Upper lobe of left lung (tissue), 6 donors: ENCODE results near the gene PRKN. TPM values are rescaled to one million over a fixed set of nuclear protein-coding genes. Genes with fewer than 3 reads are reported as not detected.
"Not testable (repeated sequence)": the region's sequence is repeated elsewhere in the genome, so short reads cannot be mapped to it uniquely, and the experiment has no call there.

ENCODE experiments used
- ATAC-seq, 2 donors: fragments of 200-7000 bp; cut with Tn5 transposase; one replicate each; pipeline ENCODE4 v1.9.1; 2022; ENCODE audit warnings: mild to moderate bottlenecking in 2 of 2, moderate library complexity in 2 of 2; ENCODE audit not compliant: low FRiP score in 2 of 2
- DNase-seq, 2 donors: peaks; one replicate each; pipeline ENCODE4 v3.0.0-alpha.2; 2019 to 2020
- H3K27ac ChIP-seq, 4 donors: fragments of 200-600 bp; sonication (generic); one replicate each; pipeline ENCODE4 v1.5.1; 2016 to 2019
- H3K27me3 ChIP-seq, 4 donors: fragments of 200-600 bp; sonication (generic); one replicate each; pipeline ENCODE4 v1.5.1; 2017 to 2019
- H3K36me3 ChIP-seq, 4 donors: fragments of 200-600 bp; sonication (generic); one replicate each; pipeline ENCODE4 v1.5.1; 2016 to 2019
- H3K4me1 ChIP-seq, 4 donors: fragments of 200-600 bp; sonication (generic); one replicate each; pipeline ENCODE4 v1.5.1; 2018 to 2019
- H3K4me3 ChIP-seq, 4 donors: fragments of 200-600 bp; sonication (generic); one replicate each; pipeline ENCODE4 v1.5.1; 2017 to 2019; ENCODE audit warnings: mild to moderate bottlenecking in 2 of 4, moderate library complexity in 1 of 4
- H3K9me3 ChIP-seq, 4 donors: fragments of 200-600 bp; sonication (generic); one replicate each; pipeline ENCODE4 v1.5.1; 2018 to 2019
- CTCF ChIP-seq, 6 experiments: fragments of 450-650 bp in 4 of 6; fragments of 200-600 bp in 2 of 6; sonication (generic) in 2 of 6; IDR thresholded peaks; one replicate each; pipeline ENCODE4 v1.5.1; 2016 to 2019; ENCODE audit warnings: antibody characterized with exemption in 6 of 6
- EP300 ChIP-seq, 4 donors: sonication (generic); formaldehyde crosslinking; IDR thresholded peaks; one replicate each; pipeline ENCODE4 v1.5.1; 2017; ENCODE audit warnings: antibody characterized with exemption in 4 of 4, control low read depth in 2 of 4
- POLR2A ChIP-seq, 4 donors: fragments of 450-650 bp; IDR thresholded peaks; one replicate each; pipeline ENCODE4 v1.5.1; 2016 to 2017; ENCODE audit warnings: antibody characterized with exemption in 4 of 4, mild to moderate bottlenecking in 2 of 4
- POLR2AphosphoS5 ChIP-seq, 2 donors: sonication (generic); formaldehyde crosslinking; IDR thresholded peaks; one replicate each; pipeline ENCODE4 v1.5.1; 2017; ENCODE audit warnings: antibody characterized with exemption in 2 of 2
- WGBS, 2 donors: methylation state at CpG; one replicate each; pipeline ENCODE4 v1.1.5; 2017 to 2018; 5-methylcytosine and 5-hydroxymethylcytosine counted together
- total RNA-seq, 6 donors: library from RNA; depleted of rRNA in 4 of 6; stranded (reverse); fragments of >200 nt in 4 of 6; gene quantifications; one replicate each; pipeline versions ENCODE4 v1.1.0 to v1.2.1, GENCODE V29; 2016 to 2021
- donor health status: DM: no; HTN: no; CAD: no; lungs with moderate emphysema.
- donor health status: DM: no; HTN: yes; CAD: no; lungs with severe emphysema.

Gene PRKN
- total RNA-seq, 6 donors from 2014 or later, result 2.7 to 29.3 (median 5.5) TPM

- no peaks in the 10 kb centered on the region for H3K4me1 ChIP-seq
- WGBS, 2 donors, result 52 to 55% methylated on average over 4 of the region's 4 CpGs
- no peak for DNase-seq
- H3K9me3 ChIP-seq, result no peaks in the 10 kb centered on the region
- no peak for ATAC-seq
- no peaks in the 10 kb centered on the region for H3K36me3 ChIP-seq
- no peak overlapping the region for H3K27ac ChIP-seq
- TF ChIP-seq POLR2A (IDR thresholded peaks at IDR 0.05), result no peak
- no peak for TF ChIP-seq CTCF (IDR thresholded peaks at IDR 0.05)
- H3K4me3 ChIP-seq, result no peak overlapping the region
- no peaks in the 10 kb centered on the region for H3K27me3 ChIP-seq
Measured at GRCh38 chr6:161507375-161507774, 1220.2 kb downstream of the PRKN start.

DNA sequence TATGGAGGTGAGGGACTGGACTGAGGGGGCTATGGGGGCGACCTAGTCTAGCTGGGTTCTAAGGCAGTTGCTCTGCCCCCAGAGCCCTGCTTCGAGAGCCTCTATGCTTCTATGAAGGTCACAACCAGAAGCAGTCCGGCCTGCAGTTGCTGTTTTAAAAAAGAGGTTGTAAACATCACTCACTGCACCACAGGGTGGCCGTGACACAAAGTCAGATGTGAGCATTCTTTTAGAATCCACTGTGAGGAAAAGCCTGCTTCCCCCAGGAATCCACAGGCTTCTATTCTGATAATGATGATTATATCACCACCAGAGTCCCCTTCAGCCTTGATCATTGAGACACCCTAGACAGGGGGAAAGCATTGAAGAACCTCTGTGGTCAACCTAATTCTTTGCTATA lies 1224.0 kb downstream of the PRKN start:
- ATAC-seq, result no peak
- H3K27ac ChIP-seq, result no peak overlapping the region
- 66 to 75% methylated on average over 4 of the region's 4 CpGs for WGBS, 2 donors

GRCh38 chr6:161498881-161499280 lies 1228.7 kb downstream of the PRKN start:
- TF ChIP-seq EP300 (IDR thresholded peaks at IDR 0.05) (no peak), POLR2AphosphoS5 (IDR thresholded peaks at IDR 0.05) (no peak), CTCF (IDR thresholded peaks at IDR 0.05) (no peak), POLR2A (IDR thresholded peaks at IDR 0.05) (no peak)
- DNase-seq (no peak), ATAC-seq (no peak)
- Histone ChIP-seq H3K4me3 (no peak overlapping the region), H3K4me1 (no peaks in the 10 kb centered on the region), H3K9me3 (no peaks in the 10 kb centered on the region), H3K27ac (no peak overlapping the region), H3K36me3 (no peaks in the 10 kb centered on the region), H3K27me3 (no peaks in the 10 kb centered on the region)
- WGBS, 2 donors, result 90 to 93% methylated on average over 4 of the region's 4 CpGs

More for the DNA sequence above, 1224.0 kb downstream of the PRKN start:
- Histone ChIP-seq H3K4me3 (no peak overlapping the region), H3K36me3 (no peaks in the 10 kb centered on the region), H3K9me3 (no peaks in the 10 kb centered on the region), H3K4me1 (no peaks in the 10 kb centered on the region), H3K27me3 (no peaks in the 10 kb centered on the region)
- TF ChIP-seq CTCF (IDR thresholded peaks at IDR 0.05), result no peak
- TF ChIP-seq POLR2AphosphoS5 (IDR thresholded peaks at IDR 0.05), result no peak
- TF ChIP-seq EP300 (IDR thresholded peaks at IDR 0.05), result no peak
- TF ChIP-seq POLR2A (IDR thresholded peaks at IDR 0.05), result no peak
- DNase-seq, result no peak

GRCh38 chr6:161498359-161498758 lies 1229.2 kb downstream of the PRKN start:
- Histone ChIP-seq H3K27me3 (no peaks in the 10 kb centered on the region), H3K27ac (no peak overlapping the region), H3K4me1 (no peaks in the 10 kb centered on the region), H3K4me3 (no peak overlapping the region), H3K9me3 (no peaks in the 10 kb centered on the region), H3K36me3 (no peaks in the 10 kb centered on the region)
- WGBS, 2 donors, result 61 to 62% methylated on average over 7 of the region's 7 CpGs
- ATAC-seq, result no peak
- TF ChIP-seq CTCF (IDR thresholded peaks at IDR 0.05), result no peak
- no peak for TF ChIP-seq POLR2AphosphoS5 (IDR thresholded peaks at IDR 0.05)
- TF ChIP-seq EP300 (IDR thresholded peaks at IDR 0.05), result no peak
- TF ChIP-seq POLR2A (IDR thresholded peaks at IDR 0.05), result no peak
- no peak for DNase-seq

DNA sequence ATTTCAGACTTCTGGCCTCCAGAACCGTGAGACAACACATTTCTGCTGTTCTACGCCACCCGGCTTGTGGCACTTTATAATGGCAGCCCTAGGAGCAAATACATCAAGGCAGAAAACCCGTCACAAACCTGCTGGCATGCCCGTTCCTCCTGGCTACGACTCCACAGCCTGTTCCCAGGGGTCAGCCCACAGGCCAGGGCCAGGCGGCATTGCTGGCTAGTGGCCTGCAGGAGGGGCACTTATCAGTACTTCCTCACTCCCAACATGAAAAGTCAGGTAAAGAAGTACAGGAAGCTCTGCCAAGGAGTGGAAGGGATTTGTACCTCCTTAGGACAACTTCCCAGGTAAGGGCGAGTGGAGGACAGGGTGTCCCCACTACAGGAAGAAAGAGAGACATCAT lies 1230.6 kb downstream of the PRKN start:
- H3K4me3 ChIP-seq, result no peak overlapping the region
- ATAC-seq (no peak), DNase-seq (peak in 1 of 2 donors; percentile 37)
- no peaks in the 10 kb centered on the region for H3K36me3 ChIP-seq
- H3K4me1 ChIP-seq, result no peaks in the 10 kb centered on the region
- H3K27me3 ChIP-seq, result no peaks in the 10 kb centered on the region
- no peaks in the 10 kb centered on the region for H3K9me3 ChIP-seq
- TF ChIP-seq CTCF (IDR thresholded peaks at IDR 0.05) (no peak), POLR2AphosphoS5 (IDR thresholded peaks at IDR 0.05) (no peak), POLR2A (IDR thresholded peaks at IDR 0.05) (no peak), EP300 (IDR thresholded peaks at IDR 0.05) (no peak)
- 85 to 87% methylated on average over 7 to 8 of the region's 8 CpGs for WGBS, 2 donors
- H3K27ac ChIP-seq, result no peak overlapping the region

- not testable (repeated sequence) for ATAC-seq, DNase-seq, H3K4me3 ChIP-seq, H3K27me3 ChIP-seq, H3K9me3 ChIP-seq, H3K27ac ChIP-seq, H3K4me1 ChIP-seq, H3K36me3 ChIP-seq
- 86 to 88% methylated on average over 4 of the region's 4 CpGs for WGBS, 2 donors
Measured at GRCh38 chr6:161496271-161496670, 1231.3 kb downstream of the PRKN start.
